Measurements from ENCODE around the gene ST3GAL3.

- TF ChIP-seq CTCF (IDR thresholded peaks at IDR 0.05) (no peak), RAD21 (conservative IDR thresholded peaks at IDR 0.05 in 1 of 2, IDR thresholded peaks at IDR 0.05 in 1 of 2) (no peak), GATA3 (IDR thresholded peaks at IDR 0.05; ENCODE audit: borderline replicate concordance) (no peak), TP53 (CRISPR knock-in tag; IDR thresholded peaks at IDR 0.05) (no peak), POLR2A (IDR thresholded peaks at IDR 0.05; ENCODE audit: low read length) (no peak), BHLHE40 (IDR thresholded peaks at IDR 0.05; ENCODE audit: low read depth, low read length) (no peak), ZC3H11A (IDR thresholded peaks at IDR 0.05) (no peak), CEBPB (IDR thresholded peaks at IDR 0.05) (no peak), BCL3 (IDR thresholded peaks at IDR 0.05) (no peak)
Measured at GRCh38 chr1:43901196-43901961, 194.0 kb downstream of the ST3GAL3 start.
